ENCODE results near the gene ANK3. TPM values are rescaled to one million over a fixed set of nuclear protein-coding genes. Genes with fewer than 3 reads are reported as not detected.

The ANK3 gene
- total and polyA plus RNA-seq, 2 experiments from 2014 or later: 46.5 to 85.2 TPM

DNA sequence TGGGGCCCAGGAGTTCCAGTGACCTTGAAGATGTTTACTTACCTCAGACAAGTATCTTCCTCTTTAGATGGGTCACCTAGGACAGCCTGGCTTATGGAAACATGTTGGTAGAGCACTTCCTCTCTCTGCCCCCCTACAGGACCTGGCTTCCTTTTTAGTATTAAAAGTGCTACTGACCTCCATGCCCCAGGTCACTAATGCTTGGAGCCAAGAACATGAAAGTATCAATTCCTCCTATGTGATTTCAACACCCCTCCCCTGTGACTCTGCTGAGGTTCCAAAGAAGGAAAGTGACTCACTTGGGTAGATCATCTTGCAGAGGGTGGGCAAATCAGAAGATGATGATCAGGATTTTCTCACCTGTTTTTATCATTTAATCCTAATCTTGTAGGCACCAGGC lies 358.0 kb downstream of the ANK3 start (continued):
- TF ChIP-seq ZNF331 (CRISPR knock-in tag; IDR thresholded peaks at IDR 0.05; ENCODE audit: low read depth): no peak
- no peak for TF ChIP-seq ZNF114 (CRISPR knock-in tag; IDR thresholded peaks at IDR 0.05)
- TF ChIP-seq REST (IDR thresholded peaks at IDR 0.05; ENCODE audit: unreplicated experiment): no peak
- no peak for TF ChIP-seq NANOG (IDR thresholded peaks at IDR 0.05; ENCODE audit: borderline replicate concordance)
- TF ChIP-seq ETS1 (IDR thresholded peaks at IDR 0.05): no peak
- TF ChIP-seq EZH2 (IDR thresholded peaks at IDR 0.05; ENCODE audit: low read depth, unreplicated experiment): no peak
- TF ChIP-seq POLR2AphosphoS5 (IDR thresholded peaks at IDR 0.05; ENCODE audit: low read depth): no peak
- TF ChIP-seq JUNB (IDR thresholded peaks at IDR 0.05; ENCODE audit: unreplicated experiment): no peak
- TF ChIP-seq CREB1 (CRISPR knock-in tag; IDR thresholded peaks at IDR 0.05; ENCODE audit: low read depth): no peak

DNA sequence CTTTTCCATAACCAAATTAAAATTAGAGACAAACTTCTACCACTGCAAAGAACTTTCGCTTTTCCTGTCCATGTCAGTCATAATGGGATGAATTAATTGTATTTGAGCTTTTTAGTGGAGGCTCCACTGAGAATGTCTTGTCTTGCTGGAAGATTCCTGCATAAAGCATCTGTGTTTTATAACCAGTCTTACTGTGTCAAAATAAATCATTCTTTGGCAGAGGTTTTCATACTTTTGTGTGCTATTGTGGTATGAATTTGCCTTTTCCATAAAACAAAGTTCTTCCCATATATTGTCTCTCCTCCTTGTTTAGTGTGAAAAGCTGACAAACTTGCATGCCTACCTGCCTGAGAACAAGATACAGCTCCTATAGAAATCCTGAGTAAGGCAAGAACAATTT lies 358.5 kb downstream of the ANK3 start:
- no peaks in the 10 kb centered on the region for H3K9me2 ChIP-seq (ENCODE audit: insufficient read depth)
- H3K27me3 ChIP-seq (ENCODE audit: insufficient read depth): no peaks in the 10 kb centered on the region
- no peaks in the 10 kb centered on the region for H3F3A ChIP-seq (replicated peaks; ENCODE audit: low read depth)
- Mint-ChIP-seq H3K36me3 (ENCODE audit: low read depth) (no peaks in the 10 kb centered on the region; the same call in 2 of the 3 replicates), H3K4me3 (no peak overlapping the region), H3K9me3 (no peaks in the 10 kb centered on the region), H3K27ac (no peak overlapping the region), H3K27me3 (ENCODE audit: insufficient read depth, low read depth, poor library complexity) (no peaks in the 10 kb centered on the region), H3K4me1 (peaks cover 22% of the 10 kb centered on the region)
- H3K79me2 ChIP-seq (replicated peaks; ENCODE audit: insufficient read depth): no peaks in the 10 kb centered on the region
- no peak overlapping the region; the same call in 1 of the 2 replicates for H3K27ac ChIP-seq (ENCODE audit: low read depth)
- peaks cover 10% of the 10 kb centered on the region for H3K4me1 ChIP-seq (ENCODE audit: insufficient read depth)
- no peak overlapping the region for H3K4me3 ChIP-seq
- no peak overlapping the region for H2AFZ ChIP-seq
- H3K4me2 ChIP-seq: no peak overlapping the region
- no peaks in the 10 kb centered on the region for H3K36me3 ChIP-seq (ENCODE audit: insufficient read depth)
- DNase-seq (ENCODE audit: low spot score) (no peak), ATAC-seq (no peak)
- no peaks in the 10 kb centered on the region for H4K20me1 ChIP-seq (replicated peaks; ENCODE audit: insufficient read depth)
- TF ChIP-seq, protein P1, sequence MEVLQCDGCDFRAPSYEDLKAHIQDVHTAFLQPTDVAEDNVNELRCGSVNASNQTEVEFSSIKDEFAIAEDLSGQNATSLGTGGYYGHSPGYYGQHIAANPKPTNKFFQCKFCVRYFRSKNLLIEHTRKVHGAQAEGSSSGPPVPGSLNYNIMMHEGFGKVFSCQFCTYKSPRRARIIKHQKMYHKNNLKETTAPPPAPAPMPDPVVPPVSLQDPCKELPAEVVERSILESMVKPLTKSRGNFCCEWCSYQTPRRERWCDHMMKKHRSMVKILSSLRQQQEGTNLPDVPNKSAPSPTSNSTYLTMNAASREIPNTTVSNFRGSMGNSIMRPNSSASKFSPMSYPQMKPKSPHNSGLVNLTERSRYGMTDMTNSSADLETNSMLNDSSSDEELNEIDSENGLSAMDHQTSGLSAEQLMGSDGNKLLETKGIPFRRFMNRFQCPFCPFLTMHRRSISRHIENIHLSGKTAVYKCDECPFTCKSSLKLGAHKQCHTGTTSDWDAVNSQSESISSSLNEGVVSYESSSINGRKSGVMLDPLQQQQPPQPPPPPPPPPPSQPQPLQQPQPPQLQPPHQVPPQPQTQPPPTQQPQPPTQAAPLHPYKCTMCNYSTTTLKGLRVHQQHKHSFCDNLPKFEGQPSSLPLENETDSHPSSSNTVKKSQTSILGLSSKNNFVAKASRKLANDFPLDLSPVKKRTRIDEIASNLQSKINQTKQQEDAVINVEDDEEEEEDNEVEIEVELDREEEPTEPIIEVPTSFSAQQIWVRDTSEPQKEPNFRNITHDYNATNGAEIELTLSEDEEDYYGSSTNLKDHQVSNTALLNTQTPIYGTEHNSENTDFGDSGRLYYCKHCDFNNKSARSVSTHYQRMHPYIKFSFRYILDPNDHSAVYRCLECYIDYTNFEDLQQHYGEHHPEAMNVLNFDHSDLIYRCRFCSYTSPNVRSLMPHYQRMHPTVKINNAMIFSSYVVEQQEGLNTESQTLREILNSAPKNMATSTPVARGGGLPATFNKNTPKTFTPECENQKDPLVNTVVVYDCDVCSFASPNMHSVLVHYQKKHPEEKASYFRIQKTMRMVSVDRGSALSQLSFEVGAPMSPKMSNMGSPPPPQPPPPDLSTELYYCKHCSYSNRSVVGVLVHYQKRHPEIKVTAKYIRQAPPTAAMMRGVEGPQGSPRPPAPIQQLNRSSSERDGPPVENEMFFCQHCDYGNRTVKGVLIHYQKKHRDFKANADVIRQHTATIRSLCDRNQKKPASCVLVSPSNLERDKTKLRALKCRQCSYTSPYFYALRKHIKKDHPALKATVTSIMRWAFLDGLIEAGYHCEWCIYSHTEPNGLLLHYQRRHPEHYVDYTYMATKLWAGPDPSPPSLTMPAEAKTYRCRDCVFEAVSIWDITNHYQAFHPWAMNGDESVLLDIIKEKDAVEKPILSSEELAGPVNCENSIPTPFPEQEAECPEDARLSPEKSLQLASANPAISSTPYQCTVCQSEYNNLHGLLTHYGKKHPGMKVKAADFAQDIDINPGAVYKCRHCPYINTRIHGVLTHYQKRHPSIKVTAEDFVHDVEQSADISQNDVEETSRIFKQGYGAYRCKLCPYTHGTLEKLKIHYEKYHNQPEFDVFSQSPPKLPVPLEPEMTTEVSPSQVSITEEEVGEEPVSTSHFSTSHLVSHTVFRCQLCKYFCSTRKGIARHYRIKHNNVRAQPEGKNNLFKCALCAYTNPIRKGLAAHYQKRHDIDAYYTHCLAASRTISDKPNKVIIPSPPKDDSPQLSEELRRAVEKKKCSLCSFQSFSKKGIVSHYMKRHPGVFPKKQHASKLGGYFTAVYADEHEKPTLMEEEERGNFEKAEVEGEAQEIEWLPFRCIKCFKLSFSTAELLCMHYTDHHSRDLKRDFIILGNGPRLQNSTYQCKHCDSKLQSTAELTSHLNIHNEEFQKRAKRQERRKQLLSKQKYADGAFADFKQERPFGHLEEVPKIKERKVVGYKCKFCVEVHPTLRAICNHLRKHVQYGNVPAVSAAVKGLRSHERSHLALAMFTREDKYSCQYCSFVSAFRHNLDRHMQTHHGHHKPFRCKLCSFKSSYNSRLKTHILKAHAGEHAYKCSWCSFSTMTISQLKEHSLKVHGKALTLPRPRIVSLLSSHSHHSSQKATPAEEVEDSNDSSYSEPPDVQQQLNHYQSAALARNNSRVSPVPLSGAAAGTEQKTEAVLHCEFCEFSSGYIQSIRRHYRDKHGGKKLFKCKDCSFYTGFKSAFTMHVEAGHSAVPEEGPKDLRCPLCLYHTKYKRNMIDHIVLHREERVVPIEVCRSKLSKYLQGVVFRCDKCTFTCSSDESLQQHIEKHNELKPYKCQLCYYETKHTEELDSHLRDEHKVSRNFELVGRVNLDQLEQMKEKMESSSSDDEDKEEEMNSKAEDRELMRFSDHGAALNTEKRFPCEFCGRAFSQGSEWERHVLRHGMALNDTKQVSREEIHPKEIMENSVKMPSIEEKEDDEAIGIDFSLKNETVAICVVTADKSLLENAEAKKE (CRISPR knock-in tag; IDR thresholded peaks at IDR 0.05): no peak
- TF ChIP-seq NANOG (IDR thresholded peaks at IDR 0.05; ENCODE audit: borderline replicate concordance) (no peak), ETS1 (IDR thresholded peaks at IDR 0.05) (no peak), POLR2AphosphoS5 (IDR thresholded peaks at IDR 0.05; ENCODE audit: low read depth) (no peak), ZNF114 (CRISPR knock-in tag; IDR thresholded peaks at IDR 0.05) (no peak), ZNF331 (CRISPR knock-in tag; IDR thresholded peaks at IDR 0.05; ENCODE audit: low read depth) (no peak), CREB1 (CRISPR knock-in tag; IDR thresholded peaks at IDR 0.05; ENCODE audit: low read depth) (no peak), STAT1 (IDR thresholded peaks at IDR 0.05; ENCODE audit: unreplicated experiment) (no peak), EZH2 (IDR thresholded peaks at IDR 0.05; ENCODE audit: low read depth, unreplicated experiment) (no peak), EZH2phosphoT487 (IDR thresholded peaks at IDR 0.05; ENCODE audit: unreplicated experiment) (no peak), JUNB (IDR thresholded peaks at IDR 0.05; ENCODE audit: unreplicated experiment) (no peak)

Measured in GM23338 (cell line).